H9 (cell line): ENCODE results near the gene EPHA4. TPM values are rescaled to one million over a fixed set of nuclear protein-coding genes. Genes with fewer than 3 reads are reported as not detected.
A peak's percentile ranks its signal among the peaks of the same experiment; 100 is the strongest.

Experiments used
- DNase-seq: peaks from one replicate; pipeline ENCODE4 v3.0.0-alpha.2; 2017
- H2AFZ ChIP-seq: one replicate; pipeline ENCODE4 v1.6.1; 2013; ENCODE audit warnings: mild to moderate bottlenecking, low read length, control low read depth, moderate library complexity
- H2AK5ac ChIP-seq: 2 replicates; pipeline ENCODE4 v1.6.1; 2013; ENCODE audit warnings: low read length, control low read depth, mixed read lengths; ENCODE audit not compliant: insufficient read length
- H2BK120ac ChIP-seq: one replicate; pipeline ENCODE4 v1.6.1; 2013; ENCODE audit warnings: low read depth, mild to moderate bottlenecking, low read length, control low read depth, inconsistent platforms; ENCODE audit not compliant: poor library complexity, severe bottlenecking
- H2BK12ac ChIP-seq: 2 replicates; pipeline ENCODE4 v1.6.1; 2013; ENCODE audit warnings: low read length, control low read depth, mixed read lengths, low read depth; ENCODE audit not compliant: insufficient read length
- H2BK15ac ChIP-seq: 2 replicates; pipeline ENCODE4 v1.6.1; 2013; ENCODE audit warnings: low read depth, low read length, control low read depth
- H2BK20ac ChIP-seq: one replicate; pipeline ENCODE4 v1.6.1; 2013; ENCODE audit warnings: low read depth, mild to moderate bottlenecking, low read length, control low read depth, inconsistent platforms; ENCODE audit not compliant: poor library complexity, severe bottlenecking
- H2BK5ac ChIP-seq: 2 replicates; pipeline ENCODE4 v1.6.1; 2013; ENCODE audit warnings: low read length, control low read depth, mixed read lengths; ENCODE audit not compliant: insufficient read length
- H3K14ac ChIP-seq: 2 replicates; pipeline ENCODE4 v1.6.1; 2013; ENCODE audit warnings: low read length, control low read depth; ENCODE audit not compliant: insufficient read depth
- H3K18ac ChIP-seq: 2 replicates; pipeline ENCODE4 v1.6.1; 2013; ENCODE audit warnings: low read depth, mild to moderate bottlenecking, mixed read lengths, low read length, control low read depth; ENCODE audit not compliant: insufficient read length
- H3K23ac ChIP-seq: 2 replicates; pipeline ENCODE4 v1.6.1; 2013; ENCODE audit warnings: low read length, control low read depth, mixed read lengths, low read depth; ENCODE audit not compliant: insufficient read length
- H3K23me2 ChIP-seq: 2 replicates; pipeline ENCODE4 v1.6.1; 2013; ENCODE audit warnings: low read depth, mild to moderate bottlenecking, mixed read lengths, low read length, control low read depth; ENCODE audit not compliant: insufficient read length, poor library complexity, severe bottlenecking
- H3K27ac ChIP-seq: 2 replicates; pipeline ENCODE4 v1.5.1; 2013; ENCODE audit warnings: low read length, control low read depth, mixed read lengths, low read depth; ENCODE audit not compliant: insufficient read length
- H3K27me3 ChIP-seq: 2 replicates; pipeline ENCODE4 v1.6.1; 2013; ENCODE audit warnings: low read length, control low read depth, inconsistent platforms; ENCODE audit not compliant: insufficient read depth
- H3K4ac ChIP-seq: 2 replicates; pipeline ENCODE4 v1.6.1; 2013; ENCODE audit warnings: low read depth, mild to moderate bottlenecking, control low read depth, inconsistent platforms, low read length, moderate library complexity
- H3K4me1 ChIP-seq: 2 replicates; pipeline ENCODE4 v1.6.1; 2013; ENCODE audit warnings: low read length, control low read depth, inconsistent platforms; ENCODE audit not compliant: insufficient read depth
- H3K4me2 ChIP-seq: 2 replicates; pipeline ENCODE4 v1.6.1; 2013; ENCODE audit warnings: low read length, control low read depth, mixed read lengths; ENCODE audit not compliant: insufficient read length, insufficient read depth
- H3K56ac ChIP-seq: 2 replicates; pipeline ENCODE4 v1.6.1; 2013; ENCODE audit warnings: low read depth, mild to moderate bottlenecking, mixed read lengths, low read length, control low read depth; ENCODE audit not compliant: insufficient read length
- H3K79me1 ChIP-seq: 2 replicates; pipeline ENCODE4 v1.6.1; 2013; ENCODE audit warnings: low read depth, mild to moderate bottlenecking, moderate library complexity, low read length, control low read depth, inconsistent platforms; ENCODE audit not compliant: insufficient read depth, poor library complexity, severe bottlenecking
- H3K79me2 ChIP-seq: 2 replicates; pipeline ENCODE4 v1.6.1; 2013; ENCODE audit warnings: low read length, control low read depth, inconsistent platforms; ENCODE audit not compliant: insufficient read depth
- H3K9ac ChIP-seq: 2 replicates; pipeline ENCODE4 v1.6.1; 2013; ENCODE audit warnings: low read length, control low read depth, mixed read lengths; ENCODE audit not compliant: insufficient read length; ENCODE audit errors: extremely low read depth
- H3K9me3 ChIP-seq: one replicate; pipeline ENCODE4 v1.6.1; 2013; ENCODE audit warnings: low read depth, low read length, inconsistent platforms; ENCODE audit not compliant: control insufficient read depth
- H3T11ph ChIP-seq: one replicate; pipeline ENCODE4 v1.6.1; 2013; ENCODE audit warnings: mild to moderate bottlenecking, low read length, control low read depth, inconsistent platforms
- H4K20me1 ChIP-seq: one replicate; pipeline ENCODE4 v1.6.1; 2013; ENCODE audit not compliant: control insufficient read depth, insufficient read length, insufficient read depth
- H4K5ac ChIP-seq: 2 replicates; pipeline ENCODE4 v1.6.1; 2013; ENCODE audit warnings: low read depth, mild to moderate bottlenecking, mixed read lengths, low read length, control low read depth; ENCODE audit not compliant: insufficient read length
- H4K8ac ChIP-seq: replicated peaks from 2 replicates; pipeline ENCODE4 v1.6.1; 2013; ENCODE audit warnings: low read length, control low read depth, mixed read lengths, low read depth; ENCODE audit not compliant: insufficient read length
- H4K91ac ChIP-seq: 2 replicates; pipeline ENCODE4 v1.6.1; 2013; ENCODE audit warnings: low read depth, mild to moderate bottlenecking, moderate library complexity, mixed read lengths, low read length, control low read depth; ENCODE audit not compliant: insufficient read length
- H3K27ac Mint-ChIP-seq, 3 experiments: 2 replicates in 2 of 3; 3 replicates in 1 of 3; pipeline ENCODE4 v1.8.0; 2020 to 2021; ENCODE audit warnings: mixed read lengths in 3 of 3, mild to moderate bottlenecking in 1 of 3, moderate library complexity in 1 of 3
- H3K27me3 Mint-ChIP-seq: 2 replicates; pipeline ENCODE4 v1.8.0; 2021; ENCODE audit warnings: low read depth, mild to moderate bottlenecking, moderate library complexity, mixed read lengths
- H3K36me3 Mint-ChIP-seq, 3 experiments: 2 replicates in 2 of 3; 3 replicates in 1 of 3; pipeline ENCODE4 v1.8.0; 2020 to 2021; ENCODE audit warnings: low read depth in 3 of 3, mixed read lengths in 3 of 3; ENCODE audit not compliant: insufficient read depth in 1 of 3
- H3K4me1 Mint-ChIP-seq, 2 experiments: 2 replicates each; pipeline ENCODE4 v1.8.0; 2020; ENCODE audit warnings: mixed read lengths in 2 of 2
- H3K4me3 Mint-ChIP-seq, 2 experiments: 2 replicates in 1 of 2; 3 replicates in 1 of 2; pipeline ENCODE4 v1.8.0; 2020 to 2021; ENCODE audit warnings: mild to moderate bottlenecking in 2 of 2, mixed read lengths in 2 of 2, moderate library complexity in 1 of 2
- H3K9me3 Mint-ChIP-seq, 2 experiments: 2 replicates in 1 of 2; 3 replicates in 1 of 2; pipeline ENCODE4 v1.8.0; 2020; ENCODE audit warnings: mild to moderate bottlenecking in 2 of 2, mixed read lengths in 2 of 2, moderate library complexity in 1 of 2
- CTCF ChIP-seq: fragments of 200-600 bp; sonication (generic); conservative IDR thresholded peaks from 3 replicates; pipeline ENCODE4 v1.8.0; 2021; ENCODE audit warnings: antibody characterized with exemption, mild to moderate bottlenecking
- WGBS: extraction: QIAGEN DNeasy Blood & Tissue Kit; methylation state at CpG from one replicate; pipeline ENCODE4 v1.1.7; 2013; ENCODE audit warnings: missing lambda C conversion rate, low lambda C conversion rate, mixed read lengths; ENCODE audit not compliant: insufficient read length; ENCODE audit errors: extremely low coverage; 5-methylcytosine and 5-hydroxymethylcytosine counted together
- total RNA-seq: library from RNA; stranded (reverse); gene quantifications from 2 replicates; pipeline ENCODE4 v1.2.1, GENCODE V29; 2021

The EPHA4 gene
- total RNA-seq, 1 experiment from 2014 or later: 25.1 TPM

GRCh38 chr2:221529177-221529942 lies 42.7 kb downstream of the EPHA4 start:
- Histone ChIP-seq H2BK120ac (no peak overlapping the region), H2AK5ac (no peak overlapping the region), H3K4ac (no peak overlapping the region), H4K91ac (no peak overlapping the region), H3K79me1 (no peaks in the 10 kb centered on the region), H2BK15ac (no peak overlapping the region), H3K79me2 (no peaks in the 10 kb centered on the region), H3K23ac (no peak overlapping the region), H4K5ac (no peak overlapping the region), H2BK20ac (no peak overlapping the region), H3K56ac (no peak overlapping the region), H3K27me3 (no peaks in the 10 kb centered on the region), H3K23me2 (no peaks in the 10 kb centered on the region), H3K18ac (no peak overlapping the region), H2AFZ (no peak overlapping the region), H2BK12ac (no peak overlapping the region), H3K14ac (no peak overlapping the region), H3K9ac (no peak overlapping the region), H4K8ac (no peak overlapping the region), H4K20me1 (no peaks in the 10 kb centered on the region), H3K9me3 (no peaks in the 10 kb centered on the region), H2BK5ac (no peak overlapping the region), H3K4me2 (no peak overlapping the region), H3K4me1 (peaks cover 5% of the 10 kb centered on the region; the same call in 1 of the 2 replicates), H3T11ph (no peak overlapping the region), H3K27ac (no peak overlapping the region)
- H3K4me3 Mint-ChIP-seq: no peak overlapping the region
- peaks cover 0 to 4% (median 0%) of the 10 kb centered on the region in 3 experiments; a peak in 1 of 7 replicates for H3K36me3 Mint-ChIP-seq
- DNase-seq: no peak
- no peaks in the 10 kb centered on the region for H3K9me3 Mint-ChIP-seq
- no CpG with 5 or more reads among the region's 8 CpGs for WGBS
- TF ChIP-seq CTCF: no peak
- H3K4me1 Mint-ChIP-seq: peaks cover 26 to 51% of the 10 kb centered on the region in 2 experiments
- peak overlapping the region in 1 of 3 experiments; percentile 8; a peak in 1 of 7 replicates for H3K27ac Mint-ChIP-seq
- no peaks in the 10 kb centered on the region for H3K27me3 Mint-ChIP-seq
